ENCODE results near the gene PDE3A.
"Not testable (repeated sequence)": the region's sequence is repeated elsewhere in the genome, so short reads cannot be mapped to it uniquely, and the experiment has no call there.

PDE3A gene

DNA sequence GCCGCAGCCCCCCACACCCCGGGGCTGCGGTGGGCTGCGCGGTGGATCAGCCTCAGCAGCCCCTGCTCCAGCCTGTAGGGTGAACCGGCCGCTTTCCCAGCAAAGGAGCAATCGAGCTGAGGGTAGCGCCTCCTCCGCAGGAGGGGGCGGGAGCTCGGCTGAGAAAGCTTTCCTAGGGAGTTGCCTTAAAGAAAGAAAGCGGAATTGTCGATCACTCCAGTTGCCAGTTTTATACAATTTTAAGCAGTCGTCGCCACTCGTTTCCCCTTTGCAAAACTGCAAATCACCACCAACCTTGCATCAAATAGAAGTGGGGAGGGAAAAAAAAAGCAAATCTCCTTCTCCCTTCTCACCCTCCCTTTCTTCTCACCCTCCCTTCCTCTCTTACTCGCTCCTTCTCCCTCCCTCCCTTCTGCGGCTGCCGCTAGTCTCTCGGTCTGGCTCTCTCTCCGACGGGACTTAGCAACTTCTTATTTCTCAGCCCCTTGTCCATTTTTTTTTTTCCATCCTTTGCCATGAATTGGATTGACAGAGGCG, at the start of gene PDE3A:
Gene PDE3A, plus strand, starts transcription at position 424 of the 537 bp plus-strand sequence. CDS start 748 bp downstream, outside the sequence.
- DNase-seq: peak; percentile 54

DNA sequence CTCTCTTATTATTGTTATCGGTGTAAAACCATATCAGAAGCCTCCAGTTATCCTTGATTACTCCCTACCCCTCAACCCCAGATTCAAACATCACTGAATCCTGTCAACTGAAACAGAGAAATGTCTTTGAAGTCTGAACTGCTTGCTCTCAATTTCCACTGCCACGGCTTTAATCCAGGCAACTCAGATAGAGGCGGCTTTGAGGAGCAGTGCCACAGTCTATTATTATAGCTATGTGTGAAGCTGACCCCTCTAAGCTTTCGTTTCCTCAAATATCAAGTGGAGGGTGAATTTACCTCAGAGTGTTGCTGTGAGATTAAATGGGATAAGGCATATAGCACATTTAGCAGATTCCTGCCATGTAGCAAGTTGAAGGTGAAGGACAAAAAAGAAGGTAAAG, 49.0 kb upstream of the PDE3A start:
- no peak for DNase-seq

DNA sequence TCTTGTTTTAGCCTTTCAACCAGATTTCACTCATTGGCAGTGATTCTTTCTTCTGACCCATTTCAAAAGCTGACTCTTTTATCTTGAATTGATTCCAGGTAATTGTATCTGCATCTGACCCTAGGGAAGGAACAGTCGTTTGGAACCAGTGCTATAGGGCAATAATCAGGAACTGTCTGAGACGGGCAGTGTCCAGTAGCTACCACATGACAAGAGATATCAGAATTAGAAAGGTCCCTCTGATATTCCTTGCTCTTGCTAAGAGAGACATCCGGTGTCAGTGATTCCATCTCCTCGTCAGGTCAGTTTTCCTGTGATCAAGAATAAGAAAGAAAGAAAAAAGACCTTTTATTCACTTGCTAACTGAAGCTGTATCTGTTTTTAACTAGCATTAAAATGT, 47.8 kb upstream of the PDE3A start:
- DNase-seq: no peak

DNA sequence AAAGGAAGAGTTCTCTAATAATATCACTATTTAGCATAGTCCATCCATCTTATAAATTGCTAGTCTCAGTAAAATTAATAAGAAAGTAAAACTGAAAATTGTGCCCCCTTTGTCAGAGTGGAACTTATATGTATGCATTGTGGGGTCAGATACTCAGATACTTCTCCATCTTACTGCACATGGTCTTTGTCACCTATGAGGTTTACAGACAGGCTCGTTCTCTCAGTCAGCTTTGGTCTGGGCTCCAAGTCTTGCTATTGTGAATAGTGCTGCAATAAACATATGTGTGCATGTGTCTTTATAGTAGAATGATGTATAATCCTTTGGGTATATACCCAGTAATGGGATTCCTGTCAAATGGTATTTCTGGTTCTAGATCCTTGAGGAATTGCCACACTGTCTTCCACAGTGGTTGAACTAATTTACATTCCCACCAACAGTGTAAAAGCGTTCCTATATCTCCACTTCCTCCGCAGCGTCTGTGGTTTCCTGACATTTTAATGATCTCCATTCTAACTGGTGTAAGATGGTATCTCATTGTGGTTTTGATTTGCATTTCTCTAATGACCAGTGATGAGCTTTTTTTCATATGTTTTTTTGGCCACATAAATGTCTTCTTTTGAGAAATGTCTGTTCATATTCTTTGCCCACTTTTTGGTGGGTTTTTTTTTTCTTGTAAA, 37.4 kb upstream of the PDE3A start:
- not testable (repeated sequence) for DNase-seq

DNA sequence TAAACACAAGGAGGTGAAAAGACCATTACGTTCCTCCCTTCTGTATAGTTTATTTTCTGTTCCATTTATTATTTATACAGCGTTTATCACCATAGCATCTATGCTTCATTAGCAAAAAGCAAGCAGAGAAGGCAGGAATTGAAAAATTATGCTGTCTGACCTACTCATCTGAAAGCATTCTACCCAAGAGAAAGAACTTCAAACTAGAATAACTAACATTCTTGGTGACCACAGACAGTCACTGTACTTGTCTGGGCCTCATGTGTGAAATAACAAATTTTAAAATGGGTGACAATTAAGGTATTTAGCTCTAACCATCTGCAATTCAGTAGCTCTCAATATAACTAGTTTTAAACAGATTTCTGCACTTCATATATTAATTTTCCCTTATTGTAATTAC, 29.3 kb upstream of the PDE3A start:
- no peak for DNase-seq

DNA sequence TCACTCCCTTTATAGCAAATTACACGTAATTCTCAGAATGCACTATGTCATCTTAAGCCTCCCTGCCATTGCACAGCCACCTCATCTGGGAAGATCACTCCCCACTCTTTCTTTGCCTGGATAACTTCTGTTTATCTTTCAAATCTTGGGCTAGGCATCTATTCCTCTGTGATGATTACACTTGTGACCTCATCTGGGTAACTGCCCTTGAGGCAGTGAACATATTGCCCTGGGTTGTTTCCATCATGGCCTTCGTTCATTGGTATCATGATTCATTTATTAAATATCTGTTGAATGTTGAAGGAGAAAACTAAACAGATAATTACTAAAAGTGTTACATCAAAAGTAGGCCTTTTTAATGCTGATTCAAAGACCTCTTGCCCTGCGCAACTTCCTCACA, 26.2 kb upstream of the PDE3A start:
- DNase-seq: peak; percentile 32

DNA sequence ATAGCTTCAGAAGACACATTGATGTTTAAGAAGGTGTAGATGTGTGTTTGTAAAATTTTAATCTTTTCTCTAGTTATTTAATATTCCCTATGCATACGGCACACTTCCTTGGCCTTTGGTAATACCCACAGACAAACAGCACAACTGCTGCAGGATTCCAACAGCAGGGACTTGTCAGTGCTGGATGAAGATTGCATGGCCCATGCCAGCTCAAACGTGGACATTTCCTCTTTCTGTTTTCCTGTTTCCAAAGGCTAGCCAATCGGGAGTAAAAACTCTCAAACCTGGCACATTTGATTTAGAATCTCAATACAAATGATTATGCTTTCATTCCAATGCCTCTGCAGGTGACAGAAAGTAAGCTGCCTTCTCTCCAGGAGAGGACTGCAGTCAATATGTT, 22.5 kb upstream of the PDE3A start:
- no peak for DNase-seq

DNA sequence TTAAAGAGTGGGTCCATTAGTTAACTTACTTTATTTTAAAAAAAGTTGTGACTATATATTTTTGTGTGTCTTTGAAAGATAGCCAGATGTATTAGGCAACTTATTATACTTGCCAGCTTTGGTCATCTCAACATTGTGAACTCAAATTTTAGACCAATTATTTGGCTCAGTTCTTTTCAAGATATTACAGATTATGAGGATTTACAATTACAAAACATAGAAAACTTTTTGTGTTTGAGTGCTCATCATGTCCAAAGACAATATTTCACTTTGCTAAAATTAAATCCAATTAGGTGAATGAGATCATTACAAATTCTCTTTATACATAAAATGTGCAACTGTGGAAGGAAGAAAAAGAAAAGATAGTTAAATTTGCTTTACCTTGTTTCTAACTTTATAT, 18.3 kb upstream of the PDE3A start:
- DNase-seq: no peak

DNA sequence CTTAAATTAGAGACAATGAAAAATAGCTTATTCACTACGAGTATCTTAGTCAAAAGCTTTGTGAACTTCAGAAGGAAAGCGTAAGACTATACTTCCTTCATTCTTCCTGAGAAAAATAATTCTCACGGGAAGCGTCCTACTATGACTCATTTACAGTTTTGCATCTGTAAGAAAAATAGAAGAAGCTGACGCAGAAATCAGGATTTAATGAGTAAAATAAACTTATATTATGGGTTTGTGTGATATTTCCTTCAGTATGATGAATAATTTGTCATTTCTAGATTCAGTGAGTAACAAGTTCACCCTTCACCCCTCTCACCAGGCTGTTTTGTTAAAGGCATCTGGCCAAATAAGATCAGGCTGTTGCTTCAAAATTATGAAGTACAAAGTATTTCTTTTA, 17.8 kb upstream of the PDE3A start:
- no peak for DNase-seq

DNA sequence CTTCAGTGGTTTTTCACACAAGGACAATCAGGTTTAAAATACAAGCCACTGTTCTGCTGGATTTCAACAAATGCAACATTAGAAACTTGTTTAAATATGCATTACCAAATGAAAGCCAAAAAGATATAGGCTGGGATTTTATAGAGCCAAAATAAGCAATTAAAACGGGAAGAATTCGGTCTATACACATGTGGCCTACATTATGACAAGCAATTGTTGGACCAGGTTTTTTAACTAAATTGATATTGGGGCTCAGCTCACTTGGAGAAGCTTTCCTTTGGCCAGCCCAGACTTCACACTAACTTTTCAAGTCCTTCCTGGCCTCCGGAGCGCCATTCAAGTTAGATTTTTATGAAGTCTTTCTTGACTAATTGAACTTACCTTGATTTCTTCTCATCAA, 16.9 kb upstream of the PDE3A start:
- no peak for DNase-seq

DNA sequence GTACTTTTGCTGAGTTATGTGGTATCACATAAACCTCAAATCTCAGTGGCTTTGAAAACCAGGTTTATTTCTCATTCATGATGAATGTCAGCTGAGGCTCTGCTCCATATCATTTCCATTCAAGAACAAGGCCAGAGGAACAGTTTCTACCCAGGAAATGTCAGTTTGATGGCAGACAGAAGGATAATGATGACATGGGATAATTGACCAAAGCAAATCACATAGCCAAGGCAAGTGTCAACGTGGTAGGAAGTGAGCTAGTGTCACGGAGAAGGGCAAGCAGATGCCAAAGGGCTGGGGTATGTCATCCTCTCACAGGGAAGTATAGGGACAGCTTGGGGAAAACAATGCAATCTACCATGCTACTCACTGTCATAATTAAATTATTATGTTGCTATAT, 12.3 kb upstream of the PDE3A start:
- DNase-seq: no peak

DNA sequence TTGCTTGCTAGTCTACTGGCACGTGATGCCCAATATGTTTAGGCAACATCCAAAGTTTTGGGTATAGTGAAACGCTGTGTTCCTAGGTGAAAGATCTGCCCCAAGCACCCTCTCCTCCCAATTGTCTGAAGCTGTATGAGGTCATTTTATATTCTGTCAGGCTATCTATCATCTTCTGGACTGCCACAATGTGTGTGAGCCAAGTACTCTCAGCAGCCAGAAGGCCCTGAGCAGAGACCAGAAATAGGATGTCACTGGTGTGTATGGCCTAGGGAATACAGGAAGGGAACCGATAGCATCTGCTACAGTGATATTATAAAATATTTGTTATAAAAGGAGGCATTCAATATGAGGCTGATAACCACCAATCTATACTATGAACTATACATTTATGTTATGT, 7.9 kb upstream of the PDE3A start:
- no peak for DNase-seq

DNA sequence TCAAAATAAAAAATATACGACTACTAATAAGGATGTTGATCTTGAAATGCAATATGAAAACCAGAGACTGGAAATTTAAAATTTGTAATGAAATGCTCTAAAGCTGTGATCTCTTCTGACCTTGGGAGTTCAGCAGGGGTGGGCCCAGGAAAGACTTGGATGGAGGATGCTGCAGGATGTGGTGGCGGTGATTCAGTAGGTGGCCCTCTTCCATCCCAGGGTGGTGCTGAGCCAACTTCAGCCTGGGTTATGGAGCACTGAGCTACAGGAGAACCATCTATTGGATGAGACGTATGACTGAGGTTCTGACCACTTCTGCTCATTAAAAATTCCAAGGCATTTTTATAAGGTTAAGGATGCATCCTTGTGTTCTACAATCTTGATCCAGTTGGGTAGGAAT, 6.9 kb upstream of the PDE3A start:
- no peak for DNase-seq

DNA sequence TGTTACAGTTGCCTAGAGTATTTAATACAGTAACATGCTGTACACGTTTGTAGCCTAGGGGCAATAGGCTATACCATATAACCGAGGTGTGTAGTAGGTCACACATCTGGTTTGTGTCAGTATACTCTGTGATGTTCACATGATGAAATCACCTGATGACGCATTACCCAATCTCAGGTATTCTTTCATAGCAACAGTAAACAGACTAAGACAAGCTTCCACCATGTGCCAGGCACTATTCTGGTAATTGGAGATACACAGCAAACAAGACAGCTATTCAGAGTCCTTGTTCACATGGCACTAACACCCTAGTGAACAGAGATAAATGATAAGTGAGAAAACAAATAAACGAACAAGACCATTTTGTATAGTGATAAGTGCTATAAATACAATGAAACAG, 3.8 kb upstream of the PDE3A start:
- no peak for DNase-seq

DNA sequence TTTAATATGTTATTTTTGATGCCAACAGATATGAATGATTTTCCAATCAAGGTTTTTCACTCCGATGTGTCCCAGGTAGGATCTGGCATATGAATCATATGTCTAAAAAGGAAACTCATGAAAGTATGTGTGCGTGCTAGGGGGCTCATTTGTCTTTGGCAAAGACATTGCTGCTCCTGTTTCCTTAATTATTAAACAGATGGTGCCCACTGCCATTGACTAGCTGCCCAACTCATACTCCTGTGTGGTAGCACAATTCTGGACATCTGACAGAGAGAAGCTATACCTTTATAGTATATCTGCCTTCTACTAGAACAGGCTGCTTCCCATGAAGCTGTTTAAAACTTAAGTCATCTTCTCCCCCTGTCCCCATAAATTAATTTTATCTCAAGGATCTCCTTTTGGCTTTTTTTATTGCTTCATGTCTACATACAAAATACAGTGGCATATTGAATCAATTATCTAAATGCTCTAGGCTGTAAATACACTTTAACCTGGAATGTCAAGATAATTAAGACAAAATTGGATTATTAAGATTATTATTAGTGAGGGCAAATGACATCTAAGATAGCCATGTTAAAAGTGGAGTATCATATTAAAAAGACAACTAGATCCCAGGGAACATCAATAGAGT, 1.4 kb upstream of the PDE3A start:
- DNase-seq: no peak

DNA sequence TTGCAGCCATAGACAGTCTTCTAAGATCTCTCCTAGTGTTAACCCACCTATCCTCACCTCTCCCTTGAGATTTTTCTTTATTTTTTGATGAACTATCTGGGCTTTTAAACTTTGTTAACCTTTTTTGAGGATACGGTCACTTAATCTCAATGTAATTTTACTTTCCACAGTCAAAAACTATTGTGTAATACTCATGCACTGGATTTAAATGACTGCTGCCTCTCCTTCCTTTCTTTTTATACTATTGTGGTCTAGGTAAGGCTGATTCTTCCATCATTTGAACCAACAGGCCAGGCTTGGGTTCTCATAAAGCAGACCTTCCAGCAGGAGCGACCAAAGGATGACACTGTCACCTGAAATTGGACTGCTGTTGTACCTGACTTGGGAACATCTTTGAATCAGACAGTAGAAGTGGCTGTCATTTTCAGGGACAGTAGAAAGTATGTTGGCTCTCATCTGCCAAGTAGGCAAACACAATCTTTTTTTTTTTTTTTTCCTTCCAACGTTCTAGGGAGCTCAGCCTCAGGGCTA, 689 bp upstream of the PDE3A start:
- DNase-seq: no peak

DNA sequence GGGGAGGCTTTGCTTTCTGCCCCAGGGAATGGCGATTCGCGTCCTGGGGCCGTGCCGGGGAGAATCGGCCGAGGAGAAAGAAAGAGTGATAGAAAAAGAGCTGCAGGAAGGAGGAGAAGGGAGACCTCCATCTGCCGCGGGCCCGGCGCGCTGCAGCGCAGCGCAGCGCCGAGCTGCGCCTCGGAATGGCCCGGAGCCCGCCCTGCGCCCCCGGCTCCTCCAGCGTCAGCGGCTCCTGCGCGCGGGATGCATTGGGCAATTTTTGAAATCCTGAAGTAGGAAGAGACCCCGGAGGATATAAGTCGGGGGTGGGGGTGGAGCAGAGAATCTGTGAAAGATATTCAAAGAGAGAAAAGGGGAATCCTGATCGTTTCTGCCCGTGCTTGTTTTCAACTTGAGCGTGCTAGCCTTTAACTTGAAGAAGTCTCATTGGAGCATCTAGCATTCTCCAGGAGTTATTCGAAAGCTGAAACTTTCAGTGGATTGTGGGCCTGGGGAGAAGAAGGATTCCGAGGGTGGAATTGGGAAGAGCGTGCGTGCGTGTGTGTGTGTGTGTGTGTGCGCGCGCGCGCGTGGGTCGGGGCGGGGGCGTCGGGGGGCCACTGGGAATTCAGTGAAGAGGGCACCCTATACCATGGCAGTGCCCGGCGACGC, 441 bp downstream of the PDE3A start:
- no peak for DNase-seq

DNA sequence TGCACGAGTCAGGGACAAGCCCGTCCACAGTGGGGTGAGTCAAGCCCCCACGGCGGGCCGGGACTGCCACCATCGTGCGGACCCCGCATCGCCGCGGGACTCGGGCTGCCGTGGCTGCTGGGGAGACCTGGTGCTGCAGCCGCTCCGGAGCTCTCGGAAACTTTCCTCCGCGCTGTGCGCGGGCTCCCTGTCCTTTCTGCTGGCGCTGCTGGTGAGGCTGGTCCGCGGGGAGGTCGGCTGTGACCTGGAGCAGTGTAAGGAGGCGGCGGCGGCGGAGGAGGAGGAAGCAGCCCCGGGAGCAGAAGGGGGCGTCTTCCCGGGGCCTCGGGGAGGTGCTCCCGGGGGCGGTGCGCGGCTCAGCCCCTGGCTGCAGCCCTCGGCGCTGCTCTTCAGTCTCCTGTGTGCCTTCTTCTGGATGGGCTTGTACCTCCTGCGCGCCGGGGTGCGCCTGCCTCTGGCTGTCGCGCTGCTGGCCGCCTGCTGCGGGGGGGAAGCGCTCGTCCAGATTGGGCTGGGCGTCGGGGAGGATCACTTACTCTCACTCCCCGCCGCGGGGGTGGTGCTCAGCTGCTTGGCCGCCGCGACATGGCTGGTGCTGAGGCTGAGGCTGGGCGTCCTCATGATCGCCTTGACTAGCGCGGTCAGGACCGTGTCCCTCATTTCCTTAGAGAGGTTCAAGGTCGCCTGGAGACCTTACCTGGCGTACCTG, 1.1 kb downstream of the PDE3A start:
- no peak for DNase-seq

DNA sequence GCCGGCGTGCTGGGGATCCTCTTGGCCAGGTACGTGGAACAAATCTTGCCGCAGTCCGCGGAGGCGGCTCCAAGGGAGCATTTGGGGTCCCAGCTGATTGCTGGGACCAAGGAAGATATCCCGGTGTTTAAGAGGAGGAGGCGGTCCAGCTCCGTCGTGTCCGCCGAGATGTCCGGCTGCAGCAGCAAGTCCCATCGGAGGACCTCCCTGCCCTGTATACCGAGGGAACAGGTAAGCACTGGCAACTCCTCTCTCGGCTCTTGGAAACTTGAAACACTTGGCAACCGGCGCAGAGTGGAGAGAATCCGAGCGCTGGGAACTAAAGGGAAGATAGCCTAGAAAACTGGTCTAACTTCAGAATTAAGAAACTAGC, 1.7 kb downstream of the PDE3A start:
- no peak for DNase-seq

DNA sequence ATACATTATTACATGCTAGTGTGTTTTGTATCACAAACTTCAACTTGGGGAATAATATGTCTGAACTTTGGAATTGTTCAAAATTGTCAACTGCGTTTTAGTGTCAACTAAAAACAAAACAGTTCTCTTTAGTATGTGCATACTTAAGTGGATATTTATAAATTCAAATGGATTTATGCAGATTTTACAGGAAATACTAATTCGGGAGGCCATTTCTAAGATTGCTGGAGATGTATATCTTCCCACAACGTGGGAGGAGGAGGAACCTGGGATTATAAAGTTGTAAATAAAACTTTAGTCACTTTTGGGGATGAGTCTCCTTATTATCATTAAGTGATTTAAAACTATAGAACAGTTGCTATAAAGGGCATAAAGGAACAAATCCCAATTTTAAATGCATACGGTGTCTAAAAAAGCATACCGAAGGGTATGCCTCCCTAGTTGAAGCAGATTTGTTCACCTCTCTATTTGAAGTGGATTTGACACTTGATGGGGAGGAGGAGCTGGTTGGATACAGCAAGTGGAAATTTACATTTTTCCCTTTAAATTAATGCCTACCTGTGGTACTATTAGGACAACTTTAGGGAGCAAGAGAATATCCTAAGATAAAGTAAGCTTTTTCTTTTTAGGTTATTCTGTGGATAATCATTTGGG, 2.7 kb downstream of the PDE3A start:
- DNase-seq: no peak

DNA sequence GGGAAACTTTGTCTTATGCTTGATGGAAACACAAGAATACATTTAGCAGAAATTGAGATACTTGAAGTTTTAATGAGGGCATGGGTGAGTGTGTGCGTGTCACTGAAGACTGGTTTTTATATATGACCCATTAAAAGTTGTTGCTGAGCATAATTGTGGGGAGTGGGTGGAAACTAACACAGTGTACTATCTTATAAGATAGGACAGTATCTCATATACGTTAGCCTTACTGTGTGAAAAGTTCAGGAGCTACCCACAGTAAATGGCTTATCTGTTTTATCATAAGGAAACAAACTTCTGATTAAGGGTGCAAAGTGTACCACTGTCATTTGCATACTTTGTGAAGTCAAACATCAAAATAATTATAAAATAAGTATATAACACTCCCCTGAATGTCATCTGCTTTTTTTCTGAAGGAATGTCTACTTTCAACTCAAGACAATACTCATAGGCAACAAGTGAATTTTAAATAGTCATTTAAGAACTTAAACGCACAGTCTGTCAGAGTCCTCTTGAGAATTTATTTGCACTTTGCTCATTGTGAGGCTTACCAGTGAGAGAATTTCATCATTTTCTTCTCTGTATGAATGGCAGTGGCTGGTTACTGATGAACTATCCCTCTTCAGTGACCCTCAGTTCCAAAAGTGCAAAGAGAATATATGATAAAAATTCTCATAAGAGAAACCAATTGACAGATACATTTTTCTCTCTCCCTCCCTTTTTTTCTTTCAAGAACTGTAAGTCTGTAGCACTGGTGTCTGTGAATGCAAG, 4.2 kb downstream of the PDE3A start:
- no peak for DNase-seq

DNA sequence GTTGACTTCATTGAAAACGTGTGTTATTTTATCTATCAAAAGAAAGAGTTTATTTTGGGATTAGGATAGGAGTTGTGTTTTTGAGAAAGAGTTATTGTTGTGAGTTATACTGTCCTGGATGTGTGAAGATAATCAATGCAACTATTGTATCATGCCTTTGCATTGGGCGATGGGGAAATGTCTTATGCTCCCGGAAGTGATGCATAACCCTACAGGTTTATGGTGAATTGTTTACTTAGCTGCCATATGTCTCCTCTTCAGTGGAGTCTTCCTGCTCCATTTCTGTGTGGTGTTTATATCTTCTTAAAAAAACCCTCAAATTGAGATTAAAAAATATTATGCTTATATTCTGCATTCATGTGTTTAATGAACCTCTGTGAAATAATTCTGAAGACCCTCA, 6.5 kb downstream of the PDE3A start:
- DNase-seq: no peak

Data from NCI-H226 (cell line).